Liver (tissue), 3 donors: ENCODE measurements around the gene ST7L.

Experiments used
- CTCF ChIP-seq: fragments of 150-350 bp; IDR thresholded peaks from 2 replicates; pipeline ENCODE4 v1.5.1; 2017; ENCODE audit warnings: improper control_type of control experiment, low read depth, low read length; ENCODE audit not compliant: missing input control
- GABPA ChIP-seq, 2 donors: IDR thresholded peaks in 1 of 2; conservative IDR thresholded peaks in 1 of 2; 2 replicates each; pipeline ENCODE4 v1.6.1; 2016; ENCODE audit warnings: antibody characterized with exemption in 2 of 2, mild to moderate bottlenecking in 1 of 2, moderate library complexity in 1 of 2
- JUND ChIP-seq, 2 donors: IDR thresholded peaks; 2 replicates each; pipeline ENCODE4 v1.6.1; 2016; ENCODE audit warnings: antibody characterized with exemption in 2 of 2
- MAX ChIP-seq: IDR thresholded peaks from 2 replicates; pipeline ENCODE4 v1.6.1; 2016; ENCODE audit warnings: antibody characterized with exemption
- RAD21 ChIP-seq, 2 donors: IDR thresholded peaks; 2 replicates each; pipeline ENCODE4 v1.6.1; 2016; ENCODE audit warnings: antibody characterized with exemption in 2 of 2, mild to moderate bottlenecking in 2 of 2
- REST ChIP-seq: IDR thresholded peaks from 2 replicates; pipeline ENCODE4 v1.6.1; 2016; ENCODE audit warnings: antibody characterized with exemption, mild to moderate bottlenecking
- SP1 ChIP-seq: IDR thresholded peaks from 2 replicates; pipeline ENCODE4 v1.6.1; 2018; ENCODE audit warnings: antibody characterized with exemption, mild to moderate bottlenecking
- TAF1 ChIP-seq: conservative IDR thresholded peaks from 2 replicates; pipeline ENCODE4 v1.6.1; 2016; ENCODE audit warnings: antibody characterized with exemption, mild to moderate bottlenecking
- donor health status: healthy.
- donor health status: healthy.

- no peak for TF ChIP-seq REST
- no peak for TF ChIP-seq CTCF
- TF ChIP-seq MAX: no peak
- no peak for TF ChIP-seq JUND (IDR thresholded peaks at IDR 0.05)
- TF ChIP-seq TAF1: no peak
- TF ChIP-seq SP1: no peak
- TF ChIP-seq GABPA (IDR thresholded peaks at IDR 0.05 in 1 of 2, conservative IDR thresholded peaks at IDR 0.05 in 1 of 2): no peak
- TF ChIP-seq RAD21 (IDR thresholded peaks at IDR 0.05): no peak
These were observed 76.6 kb downstream of the ST7L start for GRCh38 chr1:112542206-112542973.
